NAMALWA (cell line): ENCODE measurements around the gene AQP12B.

Experiments used
- DNase-seq: peaks from one replicate; pipeline ENCODE4 v3.0.0-alpha.2; 2015; ENCODE audit warnings: low spot score

Gene AQP12B

GRCh38 chr2:240717681-240718581, 35.2 kb upstream of the AQP12B start:
- no peak for DNase-seq

GRCh38 chr2:240717181-240717641, 34.5 kb upstream of the AQP12B start:
- DNase-seq = no peak

GRCh38 chr2:240716130-240716798, 33.6 kb upstream of the AQP12B start:
- no peak for DNase-seq

DNA sequence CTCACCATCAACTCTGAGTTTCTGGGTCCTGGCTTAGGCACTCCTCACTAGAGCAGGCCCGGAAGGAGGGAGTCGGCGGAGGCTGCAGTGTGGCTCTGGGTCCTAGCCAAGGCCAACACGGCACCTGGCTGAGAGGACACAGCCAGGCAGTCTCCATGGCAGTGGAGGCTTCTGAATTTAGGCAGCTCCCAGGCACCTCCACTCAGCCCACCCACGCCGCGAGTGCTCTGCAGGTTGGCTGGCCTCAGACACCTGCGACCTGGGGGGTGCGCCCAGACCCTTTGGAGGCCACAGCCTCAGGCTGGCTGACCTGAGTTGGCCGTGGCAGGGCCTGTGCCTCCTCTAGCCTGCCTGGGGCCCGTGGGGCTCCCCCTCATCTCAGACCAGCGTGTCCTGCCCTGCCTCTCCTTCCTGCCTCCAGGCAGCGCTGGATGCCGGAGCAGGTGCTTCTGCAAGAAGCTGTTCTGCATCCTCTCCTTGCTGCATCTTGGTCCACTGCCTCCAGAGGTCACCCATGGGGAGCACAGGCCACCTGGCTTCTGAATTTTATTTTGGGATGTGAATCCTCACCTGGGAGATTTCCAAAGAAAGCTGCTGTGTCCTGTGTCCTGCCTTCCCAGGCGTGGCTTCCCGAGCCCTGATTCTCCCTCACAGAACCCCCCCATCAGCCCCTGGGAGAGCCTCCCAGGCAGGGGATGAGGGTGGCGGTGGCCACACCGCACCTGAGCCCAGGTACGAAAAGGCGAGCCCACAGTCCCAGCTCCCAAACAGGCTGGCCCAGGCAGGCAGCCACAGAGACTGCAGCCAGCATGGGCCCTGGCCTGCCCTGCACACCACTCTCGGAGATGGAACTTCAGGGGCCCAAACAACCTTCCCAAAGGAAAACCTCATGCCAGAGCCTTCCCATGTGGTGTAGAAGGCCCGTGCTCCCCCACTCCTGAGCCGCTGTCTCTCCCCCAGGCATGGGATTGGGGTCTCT, 32.4 kb upstream of the AQP12B start:
- DNase-seq = no peak

DNA sequence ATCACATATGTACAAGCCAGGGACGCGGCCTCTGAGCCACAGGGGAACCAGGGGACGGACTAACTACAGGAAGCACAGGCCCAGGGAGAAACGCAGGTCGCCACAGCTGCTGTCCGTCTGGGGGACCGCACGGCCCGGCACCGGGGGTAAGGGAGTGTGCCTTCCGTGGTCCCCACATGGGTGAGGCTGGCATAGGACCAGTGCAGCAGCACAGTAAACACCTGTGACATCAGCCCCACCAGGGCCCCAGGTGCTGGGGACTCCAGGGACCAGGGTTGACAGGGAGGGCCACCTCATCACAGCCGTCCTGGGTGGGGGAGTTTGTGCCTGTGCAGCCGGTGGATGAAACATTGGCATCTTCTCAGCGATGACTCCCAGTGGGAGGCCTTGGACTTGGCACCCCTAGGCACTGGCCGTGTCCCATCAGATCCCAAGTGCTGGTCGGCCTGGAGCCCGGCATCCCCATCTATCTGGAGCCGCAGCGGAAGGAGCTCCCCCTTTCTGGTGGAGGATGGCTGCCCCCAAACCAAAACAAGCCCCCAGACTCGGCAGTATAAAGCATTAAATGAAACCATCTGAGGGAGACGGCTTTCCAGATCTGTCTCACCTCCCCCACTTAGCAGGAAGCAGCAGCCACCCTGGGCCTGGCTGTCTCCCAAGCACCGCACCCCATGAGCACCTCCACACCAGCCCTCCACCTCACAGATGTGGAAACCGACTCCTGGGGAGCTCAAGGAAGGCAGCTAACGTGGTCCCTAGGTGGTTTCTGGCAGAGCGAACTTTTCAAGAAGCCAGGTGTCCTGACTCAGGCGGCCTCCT, 31.5 kb upstream of the AQP12B start:
- no peak for DNase-seq

DNA sequence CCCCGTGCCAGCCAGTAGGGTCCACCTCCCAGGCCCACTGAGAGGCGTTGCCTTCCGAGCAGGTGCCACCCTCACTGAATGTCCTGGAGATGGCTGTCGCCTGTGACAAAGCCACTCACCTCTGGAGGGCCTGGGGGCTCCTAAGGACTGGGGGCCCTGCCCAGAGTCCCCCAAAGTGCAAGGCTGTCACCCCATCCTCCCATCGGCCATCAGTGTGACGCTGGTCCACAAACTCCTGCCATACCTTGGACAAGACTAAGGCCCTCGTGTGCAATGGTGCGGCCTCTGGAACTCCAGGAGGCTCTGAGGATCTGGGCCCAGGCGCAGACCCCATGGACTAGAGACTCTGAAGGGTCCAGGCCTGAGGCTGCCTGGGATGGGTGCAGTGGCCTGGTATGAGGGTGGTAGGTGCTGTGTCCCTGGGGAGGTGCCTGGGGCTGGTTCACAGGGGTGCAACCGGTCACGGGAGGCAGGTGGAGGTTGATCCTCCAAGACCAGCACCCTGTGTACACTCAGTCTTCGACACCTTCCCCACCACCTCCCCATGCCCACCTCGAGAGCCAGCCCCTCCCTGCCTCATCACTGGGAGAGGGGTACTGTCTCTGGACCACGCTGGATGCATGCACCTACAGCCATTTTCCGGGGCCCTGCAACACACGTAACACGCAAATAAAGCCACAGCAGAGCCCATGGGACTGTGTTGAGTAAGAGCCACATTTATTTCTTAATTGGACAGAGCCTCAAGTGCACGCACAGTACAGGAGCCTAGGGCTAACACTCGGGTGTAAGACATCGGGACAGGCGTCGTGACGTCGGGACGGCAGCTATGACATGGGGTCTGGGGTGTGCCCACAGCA, 30.6 kb upstream of the AQP12B start:
- DNase-seq = no peak

DNA sequence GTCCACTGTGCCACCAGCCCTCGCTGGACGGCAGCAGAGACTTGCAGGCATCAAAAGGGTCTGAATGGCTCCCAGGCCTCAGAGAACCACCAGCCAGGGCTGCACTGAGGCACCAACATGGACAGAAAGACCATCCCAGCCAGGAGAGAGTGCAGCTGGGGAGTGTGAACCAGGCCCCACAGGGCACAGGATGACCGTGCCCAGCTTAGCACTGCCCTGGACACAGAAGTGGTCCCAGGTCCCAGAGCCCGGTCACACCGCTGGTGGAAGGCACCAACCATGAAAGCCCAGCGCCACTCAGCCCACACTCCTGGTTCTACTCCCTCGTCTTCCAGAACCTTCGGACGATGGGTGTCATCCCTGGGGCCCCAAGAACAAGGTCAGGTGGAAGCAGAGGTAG, 29.4 kb upstream of the AQP12B start:
- DNase-seq = no peak

DNA sequence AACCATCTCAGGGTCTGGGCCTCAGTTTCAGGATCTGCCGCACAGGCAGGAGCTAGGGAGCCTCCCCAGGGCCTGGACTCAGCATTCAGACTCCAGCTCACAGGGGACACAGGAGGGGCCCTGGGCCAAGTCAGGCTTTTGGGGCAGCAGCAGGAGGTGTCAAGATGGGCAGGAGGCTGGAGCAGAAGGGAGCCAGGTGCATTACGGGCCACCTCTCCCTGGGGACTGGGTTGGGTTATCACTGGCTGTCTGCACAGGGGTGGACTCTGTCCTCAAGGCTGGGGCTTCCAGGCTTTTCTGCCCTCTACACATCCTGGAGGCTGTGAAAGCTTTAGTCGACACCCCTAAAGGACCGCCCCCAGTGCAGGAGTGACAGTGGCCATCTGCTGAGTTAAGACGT, 29.0 kb upstream of the AQP12B start:
- DNase-seq = no peak

DNA sequence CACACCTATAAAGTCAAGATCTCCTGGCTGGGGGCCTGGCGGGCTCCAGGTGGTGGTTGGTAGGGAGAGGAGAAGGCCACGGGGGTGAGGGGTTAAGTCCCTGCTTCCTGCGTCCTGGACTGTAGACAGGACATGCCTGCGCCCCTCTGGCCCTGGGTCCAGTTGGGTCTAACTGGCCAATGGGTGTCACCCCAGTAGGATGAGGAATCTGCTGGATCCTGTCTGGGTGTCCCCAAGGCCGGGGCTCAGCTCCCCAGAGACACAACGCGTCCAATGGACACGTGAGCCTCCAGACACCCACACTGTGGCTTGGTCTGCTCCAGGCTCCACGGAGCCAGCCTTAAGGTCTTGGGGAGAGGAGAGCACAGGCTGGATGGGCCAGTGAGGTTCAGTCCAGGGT, 28.6 kb upstream of the AQP12B start:
- DNase-seq = no peak

DNA sequence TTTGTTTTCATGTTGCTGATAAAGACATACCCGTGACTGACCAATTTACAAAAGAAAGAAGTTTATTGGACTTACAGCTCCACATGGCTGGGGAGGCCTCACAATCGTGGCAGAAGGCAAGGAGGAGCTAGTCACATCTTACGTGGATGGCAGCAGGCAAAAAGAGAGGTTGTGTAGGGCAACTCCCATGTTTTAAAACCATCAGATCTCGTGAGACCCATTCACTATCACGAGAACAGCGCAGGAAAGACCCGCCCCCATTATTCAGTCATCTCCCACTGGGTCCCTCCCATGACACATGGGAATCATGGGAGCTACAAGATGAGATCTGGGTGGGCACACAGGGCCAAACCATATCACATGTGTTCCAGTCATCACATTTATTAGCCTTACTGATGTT, 25.8 kb upstream of the AQP12B start:
- DNase-seq = no peak

- DNase-seq = no peak
Observed at GRCh38 chr2:240707821-240708220, 25.1 kb upstream of the AQP12B start.

DNA sequence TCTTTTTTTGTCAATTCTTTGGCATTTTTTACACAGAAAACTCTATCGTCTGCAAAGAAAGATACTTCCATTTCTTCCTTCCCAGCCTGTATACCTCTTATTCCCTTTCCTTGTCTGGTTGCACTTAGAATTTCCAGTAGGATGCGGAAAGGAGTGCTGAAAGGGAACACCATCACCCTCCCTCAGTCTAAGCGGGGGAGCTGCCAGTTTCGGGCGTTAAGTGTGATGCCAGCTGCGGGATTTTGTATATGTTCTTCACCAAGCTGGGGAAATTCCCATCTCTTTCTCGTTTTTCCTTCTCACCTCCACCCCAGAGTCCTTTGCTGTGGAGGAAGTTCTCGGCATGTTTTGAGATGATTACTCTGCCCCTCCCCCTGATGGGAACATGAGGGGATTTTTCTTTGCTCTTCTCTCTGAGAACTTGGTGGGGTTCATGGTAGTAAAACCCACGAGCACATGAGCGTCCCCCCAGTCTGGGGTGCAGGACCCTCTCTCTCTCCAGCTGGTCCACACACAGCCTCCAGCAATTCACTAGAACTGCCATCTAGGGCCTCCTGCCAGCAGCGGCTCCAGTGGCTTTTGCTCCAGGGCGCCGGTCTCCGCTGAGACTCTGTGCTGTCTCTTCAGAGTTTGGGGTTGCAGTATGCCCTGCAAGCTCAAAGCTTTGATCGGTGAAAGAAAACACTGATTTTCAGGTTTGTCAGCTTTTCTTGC, 24.5 kb upstream of the AQP12B start:
- DNase-seq = no peak

DNA sequence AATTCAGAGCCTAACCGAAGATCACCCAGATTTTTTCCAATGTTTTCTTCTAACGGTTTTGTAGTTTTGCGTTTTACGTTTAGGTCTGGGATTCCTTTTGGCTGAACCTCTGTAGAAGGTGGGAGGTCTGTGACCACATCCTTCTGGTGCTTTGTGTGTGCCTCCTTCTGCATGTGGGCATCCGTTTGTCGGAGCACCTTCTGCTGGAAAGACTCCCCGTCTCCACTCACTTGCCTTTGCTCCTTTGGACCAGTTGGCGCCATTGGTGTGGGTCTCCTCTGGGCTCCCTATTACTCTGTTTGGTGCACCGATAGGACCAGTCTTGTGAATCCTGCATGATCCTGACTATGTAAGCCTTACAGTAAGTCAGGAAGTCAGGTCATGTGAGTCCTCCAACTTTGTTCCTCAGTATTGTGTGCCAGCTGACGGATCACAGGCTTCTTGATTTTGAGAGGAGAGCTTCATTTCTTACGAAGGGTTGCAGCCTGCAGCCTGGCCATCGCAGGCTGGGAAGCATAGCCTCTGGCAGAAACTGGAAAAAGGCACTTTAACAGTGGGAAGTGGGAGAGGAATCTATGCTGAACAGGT, 22.6 kb upstream of the AQP12B start:
- DNase-seq = no peak

DNA sequence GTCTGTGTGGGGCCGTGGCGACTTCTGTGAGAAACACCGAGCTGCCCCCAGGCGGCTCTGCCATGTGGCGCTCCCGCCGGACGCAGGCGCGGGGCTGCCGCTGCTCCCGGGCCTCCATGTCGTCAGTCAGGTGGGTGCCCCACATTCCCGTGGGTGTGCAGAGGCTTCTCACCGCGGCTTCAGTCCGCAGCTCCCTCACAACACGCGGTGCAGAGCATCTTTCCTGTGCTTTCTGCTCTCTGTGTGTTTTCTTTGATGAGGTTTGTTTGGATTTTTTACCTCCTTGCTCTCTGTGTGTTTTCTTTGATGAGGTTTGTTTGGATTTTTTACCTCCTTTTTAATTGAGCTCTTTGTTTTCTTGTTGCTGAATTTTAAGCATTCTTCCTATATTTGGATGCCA, 22.0 kb upstream of the AQP12B start:
- no peak for DNase-seq

DNA sequence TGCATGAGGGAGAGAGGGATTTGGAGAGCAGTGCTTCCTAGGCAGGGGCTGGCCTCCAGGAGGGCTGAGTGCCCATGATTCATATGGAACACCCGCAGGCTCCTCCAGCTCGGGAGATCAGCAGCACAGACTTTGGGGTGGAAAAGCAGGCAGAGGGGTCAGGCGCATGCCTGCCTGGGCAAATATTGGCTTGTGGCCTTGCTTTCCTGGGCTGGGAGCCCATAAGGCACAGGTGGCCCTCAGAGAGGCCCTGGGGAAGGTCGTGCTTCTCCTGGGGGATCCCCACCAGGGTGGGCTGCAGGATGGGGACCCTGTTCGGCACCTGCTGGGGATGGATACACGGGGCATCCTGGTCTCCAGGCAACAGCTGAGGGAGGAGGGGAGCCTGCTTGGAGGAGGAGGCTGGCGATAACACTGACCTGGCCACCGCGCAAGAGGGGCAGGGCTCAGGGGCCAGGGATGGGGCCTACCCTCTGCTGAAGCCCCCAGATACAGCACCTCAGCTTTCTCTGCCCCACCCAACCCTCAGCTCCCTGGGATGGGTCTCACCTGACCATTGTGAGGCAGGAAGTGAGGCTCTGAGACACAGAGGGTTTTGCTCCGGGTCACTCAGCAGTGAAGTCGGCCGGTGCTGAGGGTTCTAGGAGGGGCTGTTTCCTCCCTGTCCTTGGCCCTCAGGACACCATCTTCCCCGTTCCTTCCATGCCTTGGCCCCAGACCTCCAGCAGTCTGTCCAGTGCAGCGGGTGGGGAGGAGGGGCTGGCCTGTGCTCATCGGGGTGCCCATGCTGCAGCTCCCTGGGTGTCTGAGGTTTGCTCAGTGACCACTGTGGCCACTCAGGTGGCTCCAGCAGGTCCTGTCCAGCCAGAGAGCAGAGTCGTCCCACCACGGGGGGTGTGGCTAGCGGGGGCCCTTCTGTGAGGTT, 21.0 kb upstream of the AQP12B start:
- DNase-seq = no peak

DNA sequence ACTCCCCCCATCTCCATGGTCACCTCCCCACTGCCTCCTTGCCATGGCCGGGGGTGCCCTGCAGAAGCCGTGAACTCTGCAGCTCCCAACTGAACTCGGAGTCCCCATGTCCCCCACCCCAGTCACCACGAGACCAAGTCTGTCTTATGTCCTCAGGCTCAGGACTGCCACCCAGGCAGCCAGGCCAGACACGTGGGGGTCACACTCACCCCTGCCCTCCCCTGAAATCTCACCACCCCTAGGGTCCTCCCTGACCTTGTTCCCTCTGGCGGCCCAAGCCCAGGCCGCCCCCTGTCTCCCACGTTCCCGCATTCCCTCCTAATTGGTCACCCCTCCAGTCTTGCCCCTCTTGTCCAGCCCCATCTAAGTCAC, 19.9 kb upstream of the AQP12B start:
- DNase-seq = no peak

DNA sequence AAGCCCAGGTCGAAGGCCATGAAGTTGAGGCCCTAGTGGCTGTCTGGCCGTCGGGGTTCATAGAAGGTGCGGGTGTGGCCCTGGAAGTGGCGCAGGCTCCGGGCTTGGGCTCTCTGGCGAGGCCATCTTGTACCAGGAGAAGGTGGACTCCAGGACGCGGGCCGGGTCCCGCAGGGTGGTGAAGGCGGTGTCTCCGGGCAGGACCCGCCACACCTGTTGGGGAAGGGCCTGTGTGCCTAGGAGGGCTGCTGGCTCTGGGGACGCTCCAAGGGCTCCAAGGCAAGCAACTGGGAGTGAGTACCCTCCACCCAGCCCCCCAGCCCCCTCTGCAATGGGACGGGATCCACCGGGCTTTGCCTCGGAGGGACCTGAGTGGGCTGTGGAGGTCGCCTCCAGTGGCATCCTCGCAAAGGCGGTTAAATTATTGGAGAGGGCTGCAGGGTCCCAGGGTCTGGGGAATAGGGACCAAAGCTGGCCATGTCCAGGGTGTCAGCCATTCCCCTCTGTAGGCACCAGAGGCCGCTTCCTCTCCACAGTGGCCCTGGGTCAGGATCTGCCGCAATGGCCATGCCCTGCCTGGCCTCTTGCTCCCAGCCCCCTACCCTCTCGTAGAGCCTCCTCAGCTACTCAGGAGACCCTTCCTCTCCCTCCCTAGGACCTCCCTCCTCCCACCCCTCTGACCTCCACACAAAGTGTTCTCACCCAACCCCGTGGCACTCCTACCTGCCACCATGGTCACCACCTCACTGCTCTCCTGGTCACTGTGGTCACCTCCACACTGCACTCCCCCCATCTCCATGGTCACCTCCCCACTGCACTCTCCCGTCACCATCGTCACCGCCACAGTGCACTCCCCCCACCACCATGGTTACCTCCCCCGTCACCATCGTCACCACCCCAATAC, 19.3 kb upstream of the AQP12B start:
- no peak for DNase-seq
